ENCODE results near the gene PRKRIP1.
A peak's percentile ranks its signal among the peaks of the same experiment; 100 is the strongest.
"Not testable (repeated sequence)": the region's sequence is repeated elsewhere in the genome, so short reads cannot be mapped to it uniquely, and the experiment has no call there.

PRKRIP1 gene

GRCh38 chr7:102457352-102457924 lies 61.3 kb downstream of the PRKRIP1 start:
- no peak for DNase-seq
- ATAC-seq = no peak

DNA sequence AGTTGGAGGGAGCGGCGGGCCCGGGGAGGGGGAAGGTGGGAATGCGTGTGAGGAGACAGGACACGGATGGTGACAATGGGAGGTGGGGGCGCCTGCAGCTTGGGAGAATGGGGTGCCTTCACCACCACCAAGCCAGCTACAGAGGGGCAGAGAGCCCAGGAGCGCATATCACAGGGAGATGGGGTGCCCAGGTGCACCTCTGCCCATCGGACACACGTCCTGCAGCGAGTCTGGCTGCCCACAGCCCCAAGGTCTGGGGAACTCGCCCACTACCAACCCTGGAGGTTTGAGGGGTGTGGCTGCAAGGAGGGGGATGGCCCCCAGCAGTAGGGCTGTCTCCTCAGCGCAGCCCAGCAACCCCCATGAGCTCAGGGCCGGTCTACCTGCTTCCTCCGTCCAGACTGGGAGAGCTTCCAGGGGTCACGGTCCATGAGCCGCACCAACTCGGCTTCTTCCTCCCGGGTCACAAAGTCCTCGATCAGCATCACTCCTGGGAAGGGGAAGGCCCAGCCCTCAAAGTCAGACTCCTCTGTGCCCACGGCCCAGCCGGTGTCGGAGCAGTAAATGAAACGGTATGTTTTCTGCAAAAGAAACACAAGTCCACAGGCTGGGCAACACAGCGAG lies 63.2 kb downstream of the PRKRIP1 start:
- DNase-seq = no peak
- ATAC-seq = no peak

DNA sequence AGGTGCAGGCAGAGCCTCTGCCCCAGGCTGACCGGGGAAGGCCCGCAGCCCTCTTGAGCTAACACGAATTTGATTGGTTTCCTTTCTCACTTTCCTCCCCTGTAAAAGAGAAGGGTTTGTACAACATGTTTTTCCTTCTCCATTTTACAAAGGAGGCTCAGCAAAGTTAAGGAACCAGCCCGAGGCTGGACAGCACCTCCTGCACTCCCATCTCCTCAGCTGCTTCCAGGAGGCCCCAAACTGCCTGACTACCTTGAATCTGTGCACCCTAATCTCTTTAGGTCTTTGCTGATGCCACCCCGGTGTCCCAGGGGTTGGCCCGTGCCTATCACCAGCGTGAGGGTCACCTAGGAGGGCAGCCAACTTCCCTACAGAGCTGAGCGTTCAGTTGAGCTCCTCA lies 64.3 kb downstream of the PRKRIP1 start:
- ATAC-seq = no peak
- no peak for DNase-seq

DNA sequence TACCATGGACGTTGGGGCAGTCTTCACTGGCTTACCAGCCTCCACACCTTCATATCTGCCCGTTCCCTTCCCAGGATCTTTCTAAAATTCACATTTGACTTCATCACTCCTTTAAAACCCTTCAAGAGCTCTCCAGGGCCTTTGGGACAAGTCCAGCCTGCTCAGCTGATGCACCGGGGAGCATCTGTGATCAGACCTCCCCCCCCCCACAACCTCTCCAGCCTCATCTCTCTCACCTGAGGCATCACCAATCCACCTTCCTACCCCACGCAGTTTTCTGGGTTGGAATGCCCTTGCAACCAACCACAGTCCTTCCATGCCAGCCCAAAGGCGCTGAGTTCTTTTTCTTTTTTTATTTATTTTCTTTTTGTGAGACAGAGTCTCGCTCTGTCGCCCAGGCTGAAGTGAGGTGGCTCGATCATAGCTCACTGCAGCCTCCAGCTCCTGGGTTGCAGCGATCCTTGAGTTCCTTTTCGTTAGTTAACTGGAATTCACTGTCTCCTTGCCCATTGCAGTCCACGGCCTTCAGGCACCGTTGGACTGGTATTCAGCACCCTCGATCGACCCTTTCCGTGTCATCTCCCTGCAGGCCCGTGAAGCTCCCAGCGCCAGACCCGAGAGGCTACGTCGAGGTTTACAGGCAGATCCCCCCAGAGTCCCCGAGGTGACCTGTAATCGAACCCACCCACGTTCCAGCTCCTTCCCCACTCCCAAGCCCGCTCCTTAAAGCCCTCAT lies 67.8 kb downstream of the PRKRIP1 start:
- DNase-seq (peak; percentile 32), ATAC-seq (no peak)

DNA sequence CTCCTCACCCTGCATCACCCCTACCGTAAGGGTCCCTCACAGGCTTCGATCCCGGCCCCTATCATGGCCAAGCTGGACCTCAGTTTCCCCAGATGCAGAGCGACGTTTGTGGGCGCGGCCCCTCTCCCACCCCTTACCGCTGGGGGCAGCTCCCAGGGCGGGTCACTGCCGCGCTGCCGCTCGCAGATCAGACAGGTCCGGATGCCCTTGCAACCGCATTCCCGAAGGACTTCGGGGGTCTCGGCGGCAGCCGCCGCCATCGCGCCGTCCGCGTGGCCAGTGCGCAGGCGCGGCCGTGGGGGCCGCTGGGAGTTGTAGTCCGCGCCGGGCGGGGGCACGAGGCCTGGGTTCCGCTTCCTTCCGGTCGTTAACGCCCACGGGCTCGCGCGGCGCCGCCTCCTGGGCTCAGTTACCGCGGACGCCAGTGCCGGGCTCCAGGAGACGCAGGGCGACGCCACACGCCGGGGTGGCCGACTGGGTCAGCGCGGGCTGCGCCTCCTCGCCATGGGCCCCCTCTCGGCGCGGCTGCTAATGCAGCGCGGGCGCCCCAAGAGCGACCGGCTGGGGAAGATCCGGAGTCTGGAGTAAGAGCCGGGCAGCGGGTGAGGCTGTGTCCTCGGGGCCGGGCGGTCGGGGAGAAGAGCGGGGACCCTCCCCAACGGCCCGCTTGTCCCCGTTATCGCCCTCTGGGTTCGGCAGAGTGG lies 68.6 kb downstream of the PRKRIP1 start, which contains the start of the genes ALKBH4 and LRWD1:
Gene ALKBH4, minus strand, starts transcription at position 287 of the 704 bp plus-strand sequence. Its CDS starts 27 bp downstream, at position 260.
Gene LRWD1, plus strand, starts transcription at position 408 of the 704 bp plus-strand sequence. Its CDS starts 97 bp downstream, at position 505.
- peak; percentile 97 for ATAC-seq
- DNase-seq = peak; percentile 98

DNA sequence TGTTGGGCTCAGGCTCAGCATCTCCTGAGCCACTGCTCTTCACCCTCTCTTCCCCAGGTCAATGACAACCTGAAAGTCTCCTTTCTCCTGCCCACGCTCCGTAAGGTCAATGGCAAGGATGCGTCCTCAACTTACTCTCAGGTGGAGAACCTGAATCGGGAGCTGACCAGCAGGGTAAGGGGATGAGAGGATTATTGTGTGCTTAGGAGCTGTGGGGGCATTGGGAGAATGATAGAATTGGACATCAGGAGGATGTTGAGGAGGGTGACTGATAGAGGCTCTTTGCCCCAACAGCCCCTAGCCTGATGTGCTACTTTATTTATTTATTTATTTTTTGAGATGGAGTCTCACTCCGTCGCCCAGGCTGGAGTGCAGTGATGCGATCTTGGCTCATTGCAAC lies 69.9 kb downstream of the PRKRIP1 start:
- no peak for DNase-seq
- no peak for ATAC-seq

DNA sequence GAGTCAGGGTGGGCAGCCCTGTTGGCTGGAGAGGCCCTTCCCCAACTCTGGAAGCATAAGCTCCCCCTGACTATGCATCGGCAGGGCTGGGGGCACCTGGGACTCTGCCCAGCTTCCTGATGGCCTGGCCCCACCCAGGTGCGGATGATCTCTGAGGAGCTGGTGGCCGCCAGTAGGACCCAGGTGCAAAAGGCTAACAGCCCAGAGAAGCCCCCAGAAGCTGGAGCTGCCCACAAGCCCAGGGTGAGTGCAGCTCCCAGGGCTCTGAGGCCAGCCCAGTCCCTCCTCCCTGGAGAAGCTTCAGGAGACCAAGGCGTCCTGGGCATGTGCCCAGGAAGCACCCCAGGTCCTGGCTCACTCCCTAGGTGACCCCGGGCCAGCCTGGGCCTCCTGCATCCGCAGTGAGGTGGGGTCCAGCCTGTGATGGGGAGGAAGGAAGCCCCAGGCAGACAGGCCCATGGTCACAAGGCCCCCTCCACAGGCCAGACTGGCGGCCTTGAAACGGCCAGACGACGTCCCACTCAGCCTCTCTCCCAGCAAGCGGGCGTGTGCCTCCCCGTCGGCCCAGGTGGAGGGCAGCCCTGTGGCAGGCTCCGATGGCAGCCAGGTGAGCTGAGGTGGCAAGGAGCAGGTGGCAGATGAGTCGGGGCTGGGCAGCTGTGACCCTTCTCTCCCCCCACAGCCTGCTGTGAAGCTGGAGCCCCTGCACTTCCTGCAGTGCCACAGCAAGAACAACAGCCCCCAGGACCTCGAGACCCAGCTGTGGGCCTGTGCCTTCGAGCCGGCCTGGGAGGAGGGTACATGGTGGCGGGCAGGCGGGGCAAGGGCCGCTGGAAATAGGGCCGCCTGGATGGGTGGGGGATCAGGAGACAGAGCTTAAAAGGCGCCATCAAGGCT lies 71.7 kb downstream of the PRKRIP1 start:
- ATAC-seq (no peak), DNase-seq (no peak)

DNA sequence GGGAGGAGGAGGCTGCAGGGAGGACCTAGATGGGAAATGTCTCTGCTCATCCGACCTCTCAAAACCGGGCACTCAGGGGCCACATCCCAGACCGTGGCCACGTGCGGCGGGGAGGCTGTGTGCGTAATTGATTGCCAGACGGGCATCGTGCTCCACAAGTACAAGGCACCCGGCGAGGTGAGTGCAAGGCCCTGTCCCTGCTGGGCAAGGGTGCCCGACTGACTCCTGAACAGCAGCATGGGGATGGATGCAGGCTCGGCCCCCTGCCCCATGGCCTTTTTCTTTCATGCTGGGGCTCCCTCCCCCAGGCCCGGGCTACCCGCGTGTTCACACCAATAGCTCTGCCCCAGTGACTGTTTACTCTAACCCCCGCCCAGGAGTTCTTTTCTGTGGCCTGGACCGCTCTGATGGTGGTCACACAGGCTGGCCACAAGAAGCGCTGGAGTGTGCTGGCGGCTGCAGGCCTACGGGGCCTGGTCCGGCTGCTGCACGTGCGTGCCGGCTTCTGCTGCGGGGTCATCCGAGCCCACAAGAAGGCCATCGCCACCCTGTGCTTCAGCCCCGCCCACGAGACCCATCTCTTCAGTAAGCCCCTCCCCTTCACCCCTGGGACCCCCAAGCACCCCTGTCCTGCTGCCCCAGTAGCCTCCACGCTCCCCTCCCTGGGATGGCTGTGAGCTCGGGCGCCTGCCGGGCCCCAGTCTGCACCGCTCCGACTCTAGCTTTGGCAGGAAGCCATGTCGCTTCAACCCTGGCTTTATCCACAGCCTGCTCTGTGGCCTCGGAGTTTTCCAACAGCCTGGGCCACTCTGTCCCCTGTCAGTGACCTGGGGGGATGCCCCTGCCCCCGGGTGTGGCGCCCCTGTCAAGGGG lies 72.6 kb downstream of the PRKRIP1 start:
- ATAC-seq (no peak), DNase-seq (no peak)

DNA sequence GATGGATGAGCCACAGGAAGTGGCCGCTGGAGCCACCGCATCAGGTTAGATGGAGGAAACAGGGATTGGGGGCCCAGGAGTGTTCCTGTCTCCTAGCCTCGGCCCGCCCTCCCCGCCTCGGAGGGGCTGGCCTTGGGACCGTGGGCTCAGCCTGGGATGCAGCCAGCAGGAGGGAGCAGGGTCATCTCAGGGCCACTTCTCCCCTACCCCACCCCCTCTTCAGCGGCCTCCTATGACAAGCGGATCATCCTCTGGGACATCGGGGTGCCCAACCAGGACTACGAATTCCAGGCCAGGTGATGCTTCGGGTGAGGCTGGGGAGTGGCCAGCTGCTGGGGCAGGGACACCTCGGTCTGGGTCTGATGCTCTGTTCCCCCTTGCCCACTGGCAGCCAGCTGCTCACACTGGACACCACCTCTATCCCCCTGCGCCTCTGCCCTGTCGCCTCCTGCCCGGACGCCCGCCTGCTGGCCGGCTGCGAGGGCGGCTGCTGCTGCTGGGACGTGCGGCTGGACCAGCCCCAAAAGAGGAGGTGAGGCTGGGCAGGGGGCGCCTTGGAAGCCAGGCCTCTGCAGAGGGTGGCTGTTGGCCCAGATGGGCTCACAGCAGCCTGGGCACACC lies 73.3 kb downstream of the PRKRIP1 start:
- ATAC-seq (no peak), DNase-seq (peak; percentile 2)

GRCh38 chr7:102469972-102470825 lies 74.0 kb downstream of the PRKRIP1 start:
- DNase-seq (peak; percentile 5), ATAC-seq (no peak)

DNA sequence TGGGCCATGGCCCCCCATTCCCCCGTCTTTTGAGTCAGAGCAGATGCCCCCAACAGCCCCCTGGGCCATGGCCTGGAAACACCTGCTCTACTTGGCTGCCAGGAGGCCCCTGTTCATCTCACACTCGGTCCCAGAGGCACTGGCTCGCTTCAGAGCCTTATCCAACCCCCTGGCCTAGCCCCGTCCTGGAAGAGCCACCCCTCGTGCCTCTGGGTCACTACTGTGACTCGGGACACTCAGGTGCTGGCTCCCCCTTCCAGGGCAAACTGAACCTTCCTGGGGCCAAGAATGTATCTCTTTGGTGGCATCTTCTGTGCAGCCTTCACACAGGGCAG lies 75.6 kb downstream of the PRKRIP1 start:
- ATAC-seq (no peak), DNase-seq (peak; percentile 3)

- ATAC-seq (no peak), DNase-seq (peak; percentile 7)
Measured at GRCh38 chr7:102472126-102473041, 76.2 kb downstream of the PRKRIP1 start.

DNA sequence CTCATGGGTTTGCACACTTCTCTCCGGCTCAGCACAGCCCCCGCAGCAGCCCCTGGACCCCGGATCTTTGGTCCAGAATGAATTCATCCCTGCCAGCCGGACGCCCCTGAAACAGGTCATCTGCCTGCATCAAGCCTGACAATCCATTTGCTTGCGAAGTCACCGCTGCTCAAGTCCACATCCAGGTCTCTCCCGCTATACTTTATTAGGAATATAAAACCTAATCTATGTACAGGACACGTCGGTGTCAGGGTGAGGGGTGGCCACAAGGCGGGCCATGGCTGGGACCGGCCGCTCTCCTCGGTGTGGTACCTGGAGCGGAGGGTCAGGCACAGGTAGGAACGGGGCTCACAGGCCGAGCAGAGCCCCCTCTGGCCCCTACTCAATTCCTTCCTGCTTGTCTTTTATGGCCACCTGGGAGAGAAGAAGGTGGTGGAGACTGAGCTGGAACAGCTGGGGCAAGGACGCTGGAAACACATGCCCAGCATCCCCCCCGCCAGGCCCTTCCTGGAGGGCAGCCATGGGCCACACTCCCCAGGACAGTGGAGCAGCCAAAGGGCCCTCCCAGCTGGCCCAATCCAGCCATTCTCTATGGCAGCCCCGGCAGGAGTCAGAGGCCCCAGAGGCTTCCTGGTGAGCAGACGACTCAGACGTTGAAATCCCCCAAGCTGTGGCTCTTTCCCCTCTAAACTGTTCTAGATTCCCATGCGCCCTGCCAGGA lies 77.3 kb downstream of the PRKRIP1 start:
- ATAC-seq (no peak), DNase-seq (peak; percentile 2)

- peak; percentile 1 for DNase-seq
- ATAC-seq = not testable (repeated sequence)
Measured at GRCh38 chr7:102474116-102474515, 78.0 kb downstream of the PRKRIP1 start.

DNA sequence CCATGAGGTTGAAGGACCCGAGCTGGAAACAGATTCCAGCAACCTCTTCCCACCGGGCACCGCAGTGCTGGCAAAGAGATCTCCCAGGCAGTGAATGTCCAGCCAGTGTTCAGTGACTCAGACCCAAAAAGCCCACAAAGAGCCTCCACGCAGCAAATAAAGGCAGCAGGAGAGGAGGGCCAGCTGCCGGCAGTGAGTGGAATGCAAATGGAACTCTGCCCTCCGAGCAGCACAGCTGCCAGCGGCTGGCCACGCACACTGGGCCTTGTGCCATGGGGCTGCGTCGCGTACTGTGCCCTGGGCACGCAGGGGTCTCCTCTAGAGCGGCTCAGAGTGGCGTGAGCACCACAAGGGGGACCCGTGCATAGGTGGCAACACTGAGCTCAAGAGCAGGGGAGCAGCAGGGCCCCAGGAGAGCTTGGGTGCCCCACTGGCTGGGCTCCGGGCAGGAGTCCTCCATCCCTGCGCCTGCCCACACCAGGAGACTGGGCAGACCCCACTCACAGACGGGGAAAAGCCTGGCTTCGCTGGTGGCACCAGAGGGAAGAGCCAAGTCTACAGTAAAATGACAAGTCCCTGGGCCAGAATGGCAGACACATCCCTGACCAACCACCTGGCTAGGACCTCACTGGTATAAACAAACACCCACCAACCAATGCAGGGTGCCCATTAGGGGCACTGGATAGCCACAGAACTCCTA lies 78.7 kb downstream of the PRKRIP1 start:
- ATAC-seq, DNase-seq: not testable (repeated sequence)

All from stimulated activated naive CD8-positive, alpha-beta T cell treated with anti-CD3 and anti-CD28 coated beads, Interleukin-15, Interleukin-2, amounts not matched to agents 100 U/mL and 50 U/mL, for 24 hours (primary cell).